H1 (cell line): ENCODE measurements around the gene STK32C.

Experiments used
- EP300 ChIP-seq, 2 experiments: IDR thresholded peaks; 1 replicate in 1 of 2; 2 replicates in 1 of 2; pipeline ENCODE4 v1.6.1; 2011 to 2012; ENCODE audit warnings: low read depth in 2 of 2, low read length in 2 of 2, mild to moderate bottlenecking in 2 of 2, borderline replicate concordance in 1 of 2, inconsistent platforms in 1 of 2, moderate library complexity in 1 of 2
- FOSL1 ChIP-seq: IDR thresholded peaks from 2 replicates; pipeline ENCODE4 v1.6.1; 2011; ENCODE audit warnings: mild to moderate bottlenecking, low read depth, low read length, moderate library complexity; ENCODE audit not compliant: insufficient read depth
- TF ChIP-seq, protein P1 (sequence below), 3 experiments: IDR thresholded peaks; 1 replicate in 2 of 3; 2 replicates in 1 of 3; pipeline versions ENCODE4 v1.5.1 to v1.6.1; 2011; ENCODE audit warnings: low read length in 3 of 3, mild to moderate bottlenecking in 3 of 3, inconsistent platforms in 2 of 3, low read depth in 1 of 3, moderate library complexity in 1 of 3; ENCODE audit not compliant: insufficient read depth in 1 of 3; ENCODE audit errors: control extremely low read depth in 1 of 3

DNA sequence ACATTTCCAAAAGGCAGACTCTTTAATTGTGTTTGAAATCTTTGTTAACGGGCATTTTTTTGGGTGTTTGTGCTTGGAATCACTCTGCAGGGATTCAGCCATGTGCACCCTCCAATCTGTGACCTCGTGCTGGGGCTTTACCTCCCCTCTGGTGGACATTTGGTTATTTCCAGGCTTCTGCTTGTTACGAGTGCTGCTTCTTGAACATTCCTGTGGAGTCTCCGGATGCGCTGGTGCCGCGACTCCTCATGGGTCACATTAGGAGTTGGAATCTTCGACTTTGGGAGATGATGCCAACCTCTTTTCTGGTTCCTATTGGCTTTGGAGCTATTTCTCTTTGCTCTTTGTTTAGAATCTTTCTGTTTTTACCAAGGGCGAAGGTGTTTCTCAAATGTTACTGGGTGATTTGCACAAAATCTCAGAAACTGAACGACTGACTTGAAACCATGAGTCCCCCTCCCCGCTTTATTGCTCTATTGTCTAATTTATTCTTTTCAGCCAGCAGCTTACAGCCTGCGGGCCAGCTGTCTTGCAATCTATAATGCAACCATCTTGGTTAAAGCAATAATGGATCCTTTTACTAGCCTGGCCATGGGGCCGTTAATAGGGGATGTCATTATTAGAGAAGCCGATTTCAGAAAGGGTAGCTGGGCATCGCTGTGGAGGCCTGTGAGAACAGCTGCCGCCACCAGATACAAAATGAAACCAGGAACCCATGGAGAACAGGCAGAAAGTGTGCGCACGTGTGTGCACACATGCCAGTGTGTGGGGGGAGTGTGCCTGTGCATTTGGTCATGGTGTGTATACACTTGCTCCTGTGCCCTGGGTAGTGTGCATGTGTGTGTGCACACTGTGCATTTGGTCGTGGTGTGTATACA, 130.9 kb downstream of the STK32C start:
- TF ChIP-seq EP300 (IDR thresholded peaks at IDR 0.05; ENCODE audit: borderline replicate concordance in 1 of 2, low read depth in 2 of 2, low read length in 2 of 2) (no peak), FOSL1 (no peak)
- TF ChIP-seq, protein P1, sequence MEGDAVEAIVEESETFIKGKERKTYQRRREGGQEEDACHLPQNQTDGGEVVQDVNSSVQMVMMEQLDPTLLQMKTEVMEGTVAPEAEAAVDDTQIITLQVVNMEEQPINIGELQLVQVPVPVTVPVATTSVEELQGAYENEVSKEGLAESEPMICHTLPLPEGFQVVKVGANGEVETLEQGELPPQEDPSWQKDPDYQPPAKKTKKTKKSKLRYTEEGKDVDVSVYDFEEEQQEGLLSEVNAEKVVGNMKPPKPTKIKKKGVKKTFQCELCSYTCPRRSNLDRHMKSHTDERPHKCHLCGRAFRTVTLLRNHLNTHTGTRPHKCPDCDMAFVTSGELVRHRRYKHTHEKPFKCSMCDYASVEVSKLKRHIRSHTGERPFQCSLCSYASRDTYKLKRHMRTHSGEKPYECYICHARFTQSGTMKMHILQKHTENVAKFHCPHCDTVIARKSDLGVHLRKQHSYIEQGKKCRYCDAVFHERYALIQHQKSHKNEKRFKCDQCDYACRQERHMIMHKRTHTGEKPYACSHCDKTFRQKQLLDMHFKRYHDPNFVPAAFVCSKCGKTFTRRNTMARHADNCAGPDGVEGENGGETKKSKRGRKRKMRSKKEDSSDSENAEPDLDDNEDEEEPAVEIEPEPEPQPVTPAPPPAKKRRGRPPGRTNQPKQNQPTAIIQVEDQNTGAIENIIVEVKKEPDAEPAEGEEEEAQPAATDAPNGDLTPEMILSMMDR (IDR thresholded peaks at IDR 0.05; ENCODE audit: control extremely low read depth in 1 of 3, insufficient read depth in 1 of 3, low read depth in 1 of 3, low read length in 3 of 3), result no peak
